BLaER1 (cell line): ENCODE measurements around the gene ZNF681.
A peak's percentile ranks its signal among the peaks of the same experiment; 100 is the strongest.
"Not testable (repeated sequence)": the region's sequence is repeated elsewhere in the genome, so short reads cannot be mapped to it uniquely, and the experiment has no call there.

Source experiments
- H3K27ac ChIP-seq: shearing (Covaris generic); formaldehyde crosslinking; 2 replicates; pipeline ENCODE4 v1.8.1; 2022
- H3K27me3 ChIP-seq: shearing (Covaris generic); formaldehyde crosslinking; 2 replicates; pipeline ENCODE4 v1.8.1; 2022
- H3K36me3 ChIP-seq: shearing (Covaris generic); formaldehyde crosslinking; 2 replicates; pipeline ENCODE4 v1.8.1; 2022
- H3K4me1 ChIP-seq: shearing (Covaris generic); formaldehyde crosslinking; 2 replicates; pipeline ENCODE4 v1.8.1; 2022
- H3K4me2 ChIP-seq: shearing (Covaris generic); formaldehyde crosslinking; 2 replicates; pipeline ENCODE4 v1.8.1; 2022
- H3K4me3 ChIP-seq: shearing (Covaris generic); formaldehyde crosslinking; 2 replicates; pipeline ENCODE4 v1.8.1; 2022
- H3K9ac ChIP-seq: shearing (Covaris generic); formaldehyde crosslinking; 2 replicates; pipeline ENCODE4 v1.8.1; 2022
- H3K9me3 ChIP-seq: shearing (Covaris generic); formaldehyde crosslinking; 2 replicates; pipeline ENCODE4 v1.8.1; 2022
- H4K20me1 ChIP-seq: shearing (Covaris generic); formaldehyde crosslinking; 2 replicates; pipeline ENCODE4 v1.8.1; 2022
- Cebpa-rat ChIP-seq: shearing (Covaris generic); IDR thresholded peaks from 2 replicates; pipeline ENCODE4 v1.8.1; 2022

Gene ZNF681

DNA sequence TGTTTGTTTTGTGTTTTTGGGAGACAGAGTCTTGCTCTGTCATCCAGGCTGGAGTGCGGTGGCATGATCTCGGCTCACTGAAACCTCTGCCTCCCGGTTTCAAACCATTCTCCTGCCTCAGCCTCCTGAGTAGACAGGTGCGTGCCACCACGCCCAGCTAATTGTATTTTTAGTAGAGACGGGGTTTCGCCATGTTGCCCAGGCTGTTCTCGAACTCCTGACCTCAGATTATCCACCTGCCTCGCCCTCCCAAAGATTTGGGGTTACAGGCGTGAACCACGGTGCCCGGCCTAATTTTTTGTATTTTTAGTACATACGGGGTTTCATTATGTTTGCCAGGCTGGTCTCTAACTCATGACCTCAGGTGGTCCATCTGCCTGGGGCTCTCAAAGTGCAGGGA lies 8.3 kb upstream of the ZNF681 start:
- peaks cover 43% of the 10 kb centered on the region for H3K9me3 ChIP-seq
- H3K9ac ChIP-seq = no peak overlapping the region
- TF ChIP-seq Cebpa-rat = no peak
- H4K20me1 ChIP-seq = no peaks in the 10 kb centered on the region
- H3K27ac ChIP-seq = no peak overlapping the region
- peaks cover 8% of the 10 kb centered on the region for H3K27me3 ChIP-seq
- H3K4me1 ChIP-seq = no peaks in the 10 kb centered on the region
- no peak overlapping the region for H3K4me2 ChIP-seq
- no peak overlapping the region for H3K4me3 ChIP-seq
- H3K36me3 ChIP-seq = peaks cover 5% of the 10 kb centered on the region; the same call in 1 of the 2 replicates

DNA sequence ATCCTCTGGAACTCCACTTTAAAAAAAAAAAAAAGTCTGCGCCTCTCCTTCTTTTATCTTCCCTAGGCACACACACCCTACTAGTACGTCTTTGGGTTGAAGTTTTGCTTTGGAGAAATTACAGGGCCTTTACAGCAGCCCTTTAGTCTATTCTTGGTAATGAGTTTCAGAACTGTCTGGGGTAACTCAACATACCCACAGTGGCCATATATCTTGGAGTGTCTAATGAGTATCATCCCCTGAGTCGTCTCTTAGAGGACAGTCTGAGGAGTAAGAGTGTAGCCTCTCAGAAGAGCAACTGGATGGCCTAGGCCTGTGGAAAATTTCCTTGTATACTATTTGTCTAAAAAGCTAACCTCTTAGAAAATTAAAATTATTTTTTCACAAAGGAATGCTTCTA lies 6.1 kb upstream of the ZNF681 start:
- Histone ChIP-seq H3K27me3 (peaks cover 8% of the 10 kb centered on the region), H3K4me1 (peaks cover 6% of the 10 kb centered on the region; the same call in 1 of the 2 replicates), H3K27ac (no peak overlapping the region), H3K36me3 (peaks cover 5% of the 10 kb centered on the region; the same call in 1 of the 2 replicates), H4K20me1 (no peaks in the 10 kb centered on the region), H3K4me2 (no peak overlapping the region), H3K9ac (no peak overlapping the region), H3K9me3 (peaks cover 48% of the 10 kb centered on the region), H3K4me3 (no peak overlapping the region)
- no peak for TF ChIP-seq Cebpa-rat

DNA sequence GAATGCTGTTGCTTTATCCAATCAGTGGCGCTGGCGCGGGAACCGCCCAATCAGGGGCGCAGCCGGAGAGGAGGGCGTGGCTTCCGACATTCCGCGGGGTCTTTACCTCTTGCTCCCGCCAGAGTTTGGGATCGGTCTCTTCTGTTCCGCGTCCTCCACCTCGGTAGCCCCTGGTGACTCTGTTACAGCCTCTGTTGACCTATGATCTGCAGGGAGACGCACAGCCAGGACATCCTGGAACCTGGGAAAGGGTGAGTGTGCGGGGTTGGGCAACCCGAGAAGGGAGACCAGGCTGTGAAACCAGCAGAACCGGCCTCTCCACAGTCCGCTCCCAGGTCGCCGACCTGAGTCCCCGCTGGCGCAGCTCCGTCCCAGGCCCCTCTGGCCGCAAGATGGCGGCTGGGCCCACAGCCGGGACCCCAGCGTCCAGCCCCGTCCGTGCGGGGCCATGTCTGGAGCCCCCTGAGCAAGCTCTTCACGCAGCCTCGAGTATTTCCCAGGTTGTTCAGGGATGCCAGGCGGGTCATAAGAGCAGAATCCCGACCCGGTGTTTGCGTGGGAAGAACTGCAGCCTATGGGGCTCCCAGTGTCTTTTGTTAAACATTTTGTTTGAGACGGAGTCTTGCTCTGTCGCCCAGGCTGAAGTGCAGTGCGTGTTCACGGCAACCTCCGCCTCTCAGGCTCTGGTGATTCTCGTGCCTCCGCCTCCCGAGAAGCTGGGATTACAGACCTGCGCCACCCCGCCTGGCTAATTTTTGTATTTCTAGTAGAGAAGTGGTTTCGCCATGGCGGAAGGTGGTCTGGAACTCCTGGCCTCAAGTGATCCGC lies 4.4 kb upstream of the ZNF681 start:
- Histone ChIP-seq H3K9me3 (peaks cover 38% of the 10 kb centered on the region), H3K36me3 (peaks cover 5% of the 10 kb centered on the region; the same call in 1 of the 2 replicates), H3K4me3 (peak overlapping the region; percentile 73), H3K27ac (peak overlapping the region; percentile 61; the same call in 1 of the 2 replicates), H3K4me2 (peak overlapping the region; percentile 53), H4K20me1 (no peaks in the 10 kb centered on the region), H3K4me1 (peaks cover 13% of the 10 kb centered on the region; the same call in 1 of the 2 replicates), H3K27me3 (peaks cover 8% of the 10 kb centered on the region), H3K9ac (peak overlapping the region; percentile 71)
- no peak for TF ChIP-seq Cebpa-rat

DNA sequence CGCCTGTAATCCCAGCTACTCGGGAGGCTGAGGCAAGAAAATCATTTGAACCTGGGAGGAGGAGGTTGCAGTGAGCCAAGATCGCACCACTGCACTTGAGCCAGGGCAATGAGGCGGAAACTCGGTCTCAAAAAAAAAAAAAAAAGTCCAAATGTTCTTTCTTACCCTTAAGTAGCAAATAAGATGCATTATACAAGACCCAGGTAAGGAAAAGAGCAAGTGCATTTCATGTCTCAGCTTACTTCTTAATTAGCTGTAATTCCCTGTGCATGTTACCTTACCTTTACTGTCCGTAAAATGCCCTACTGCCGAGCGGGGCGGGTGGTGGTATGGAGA lies 3.8 kb upstream of the ZNF681 start:
- Histone ChIP-seq H3K4me1 (peaks cover 18% of the 10 kb centered on the region), H3K36me3 (peaks cover 5% of the 10 kb centered on the region; the same call in 1 of the 2 replicates), H3K27me3 (peaks cover 8% of the 10 kb centered on the region), H3K4me3 (peak overlapping the region; percentile 73), H3K9ac (peak overlapping the region; percentile 71; the same call in 1 of the 2 replicates), H3K27ac (no peak overlapping the region), H3K4me2 (peak overlapping the region; percentile 53), H3K9me3 (peaks cover 37% of the 10 kb centered on the region), H4K20me1 (no peaks in the 10 kb centered on the region)
- TF ChIP-seq Cebpa-rat = no peak

DNA sequence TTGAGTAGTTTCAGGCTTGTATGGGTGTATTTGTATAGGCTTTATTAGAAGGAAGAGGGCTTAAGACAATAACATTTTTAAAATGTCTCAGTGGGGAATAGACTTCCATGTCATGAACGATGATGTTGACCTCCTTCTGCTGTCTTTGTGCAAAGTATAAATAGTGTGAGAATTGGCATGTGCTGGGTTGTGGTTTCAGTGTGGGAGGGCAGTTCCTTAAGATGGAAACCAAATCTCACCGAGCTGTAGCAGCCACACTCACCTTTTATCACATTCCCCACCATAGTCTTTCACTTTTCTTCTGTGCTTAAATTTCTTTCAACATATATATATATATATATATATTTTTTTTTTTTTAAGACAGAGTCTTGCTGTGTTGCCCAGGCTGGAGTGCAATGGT lies 1.6 kb upstream of the ZNF681 start:
- not testable (repeated sequence) for H3K4me3 ChIP-seq, H3K4me2 ChIP-seq, H3K27me3 ChIP-seq, H3K9ac ChIP-seq, H3K27ac ChIP-seq, H4K20me1 ChIP-seq
- H3K36me3 ChIP-seq = peaks cover 17% of the 10 kb centered on the region
- H3K4me1 ChIP-seq = peaks cover 20% of the 10 kb centered on the region
- peaks cover 46% of the 10 kb centered on the region for H3K9me3 ChIP-seq

DNA sequence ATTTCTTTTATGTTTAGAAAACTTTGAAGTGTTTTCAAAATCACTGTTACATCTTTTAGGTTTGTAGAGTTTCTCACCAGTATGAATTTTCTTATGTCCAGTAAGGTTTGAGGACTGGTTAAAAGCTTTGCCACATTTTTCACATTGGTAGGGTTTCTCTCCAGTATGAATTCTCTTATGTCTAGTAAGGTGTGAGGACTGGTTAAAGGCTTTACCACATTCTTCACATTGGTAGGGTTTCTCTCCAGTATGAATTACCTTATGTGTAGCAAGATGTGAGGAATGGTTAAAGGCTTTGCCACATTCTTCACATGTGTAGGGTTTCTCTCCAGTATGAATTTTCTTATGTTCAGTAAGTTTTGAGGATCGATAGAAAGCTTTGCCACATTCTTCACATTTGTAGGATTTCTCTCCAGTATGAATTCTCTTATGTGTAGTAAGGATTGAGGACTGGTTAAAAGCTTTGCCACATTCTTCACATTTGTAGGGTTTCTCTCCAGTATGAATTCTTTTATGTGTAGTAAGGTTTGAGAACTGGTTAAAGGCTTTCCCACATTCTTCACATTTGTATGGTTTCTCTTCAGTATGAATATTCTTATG lies 15.0 kb downstream of the ZNF681 start:
- H3K9ac ChIP-seq, H3K4me2 ChIP-seq, H3K4me1 ChIP-seq, H3K27ac ChIP-seq, H4K20me1 ChIP-seq, H3K27me3 ChIP-seq: not testable (repeated sequence)
- 0 out of 2 replicates have a peak overlapping the region, but pooled peaks have one; percentile 26 for H3K4me3 ChIP-seq
- peaks cover 97% of the 10 kb centered on the region for H3K9me3 ChIP-seq
- peaks cover 79% of the 10 kb centered on the region for H3K36me3 ChIP-seq

DNA sequence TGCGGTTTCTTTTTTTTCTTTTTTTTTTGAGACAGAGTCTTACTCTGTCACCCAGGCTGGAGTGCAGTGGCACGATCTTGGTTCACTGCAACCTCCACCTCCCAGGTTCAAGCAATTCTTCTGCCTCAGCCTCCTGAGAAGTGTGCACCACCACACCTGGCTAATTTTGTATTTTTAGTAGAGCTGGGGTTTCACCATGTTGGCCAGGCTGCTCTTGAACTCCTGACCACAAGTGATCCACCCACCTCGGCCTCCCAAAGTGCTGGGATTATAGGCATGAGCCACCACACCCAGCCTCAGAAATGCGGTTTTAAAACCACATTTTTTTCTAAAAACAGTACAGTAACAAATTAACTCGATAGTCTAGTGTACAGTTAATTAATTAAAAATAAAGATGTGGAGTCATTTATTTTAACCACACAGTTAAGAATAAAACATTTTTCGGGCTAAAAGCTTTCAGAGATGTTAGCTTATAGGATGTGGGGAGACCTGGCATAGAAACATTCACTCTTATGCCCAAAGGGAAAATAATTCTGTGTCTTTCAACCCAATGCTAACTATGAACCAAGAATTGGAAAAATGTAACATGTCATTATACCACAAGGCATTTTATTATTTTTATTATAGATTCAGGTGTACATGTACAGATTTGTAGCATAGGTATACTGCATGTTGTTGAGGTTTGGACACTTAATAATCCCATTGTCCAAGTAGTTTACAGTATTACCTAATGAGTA lies 27.8 kb downstream of the ZNF681 start:
- not testable (repeated sequence) for H3K4me2 ChIP-seq, H3K27ac ChIP-seq, H3K36me3 ChIP-seq, H3K4me1 ChIP-seq, H4K20me1 ChIP-seq, H3K9ac ChIP-seq, H3K4me3 ChIP-seq, H3K27me3 ChIP-seq
- H3K9me3 ChIP-seq = peaks cover 20% of the 10 kb centered on the region

DNA sequence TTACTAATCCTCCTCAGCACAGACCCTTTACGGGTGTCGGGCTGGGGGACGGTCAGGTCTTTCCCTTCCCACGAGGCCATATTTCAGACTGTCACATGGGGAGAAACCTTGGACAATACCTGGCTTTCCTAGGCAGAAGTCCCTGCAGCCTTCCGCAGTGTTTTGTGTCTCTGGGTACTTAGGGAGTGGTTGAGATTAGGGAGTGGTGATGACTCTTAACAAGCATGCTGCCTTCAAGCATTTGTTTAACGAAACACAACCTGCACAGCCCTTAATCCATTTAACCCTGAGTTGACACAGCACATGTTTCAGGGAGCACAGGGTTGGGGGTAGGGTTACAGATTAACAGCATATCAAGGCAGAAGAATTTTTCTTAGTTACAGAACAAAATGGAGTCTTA lies 34.5 kb downstream of the ZNF681 start:
- H4K20me1 ChIP-seq, H3K27ac ChIP-seq, H3K36me3 ChIP-seq, H3K9ac ChIP-seq, H3K4me3 ChIP-seq, H3K9me3 ChIP-seq, H3K4me1 ChIP-seq, H3K4me2 ChIP-seq, H3K27me3 ChIP-seq: not testable (repeated sequence)

DNA sequence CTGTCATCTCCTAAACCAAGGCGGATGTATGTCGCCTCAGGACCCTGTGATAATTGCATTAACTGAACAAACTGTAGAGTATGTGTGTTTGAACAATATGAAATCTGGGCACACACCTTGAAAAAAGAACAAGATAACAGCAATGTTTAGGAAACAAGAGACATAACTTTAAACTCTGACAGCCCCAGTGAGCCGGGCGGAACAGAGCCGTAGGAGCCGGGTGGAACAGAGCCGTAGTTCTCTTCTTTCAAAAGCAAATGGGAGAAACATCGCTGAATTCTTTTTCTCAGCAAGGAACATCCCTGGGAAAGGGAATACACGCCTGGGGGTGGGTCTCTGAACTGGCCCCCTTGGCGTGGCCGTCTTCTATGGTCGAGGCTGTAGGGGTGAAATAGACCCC lies 39.9 kb downstream of the ZNF681 start:
- Histone ChIP-seq H3K36me3 (no peaks in the 10 kb centered on the region), H3K9ac (no peak overlapping the region), H3K27ac (no peak overlapping the region), H3K4me2 (no peak overlapping the region), H3K4me3 (no peak overlapping the region), H4K20me1 (no peaks in the 10 kb centered on the region), H3K9me3 (peaks cover 3% of the 10 kb centered on the region; the same call in 1 of the 2 replicates), H3K4me1 (no peaks in the 10 kb centered on the region), H3K27me3 (no peaks in the 10 kb centered on the region)
- TF ChIP-seq Cebpa-rat = no peak

DNA sequence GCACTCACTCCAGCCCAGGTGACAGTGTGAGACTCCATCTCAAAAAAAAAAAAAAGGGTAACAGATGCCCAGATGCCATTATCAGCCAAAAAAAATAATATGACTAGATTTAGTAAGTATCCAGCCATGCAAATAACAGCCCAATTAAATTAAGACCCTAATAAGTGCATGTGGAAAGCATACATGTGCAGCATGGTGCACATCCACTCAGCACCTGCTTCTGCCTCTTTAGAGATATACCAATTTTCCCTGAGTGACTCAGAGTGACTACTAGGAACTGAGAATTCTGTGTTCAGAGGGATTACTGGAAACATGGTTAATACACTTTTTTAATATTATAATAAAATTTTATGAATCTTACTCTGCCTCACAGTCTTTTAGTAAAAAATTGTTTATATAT lies 41.9 kb downstream of the ZNF681 start:
- Histone ChIP-seq H3K9ac (no peak overlapping the region), H3K27ac (no peak overlapping the region), H4K20me1 (no peaks in the 10 kb centered on the region), H3K9me3 (peaks cover 3% of the 10 kb centered on the region; the same call in 1 of the 2 replicates), H3K4me1 (no peaks in the 10 kb centered on the region), H3K27me3 (no peaks in the 10 kb centered on the region), H3K4me2 (no peak overlapping the region), H3K4me3 (no peak overlapping the region), H3K36me3 (no peaks in the 10 kb centered on the region)
- TF ChIP-seq Cebpa-rat = no peak
